A549 (cell line): ENCODE measurements around the gene MORC2.

Experiments used
- EP300 ChIP-seq, 2 experiments: fragments of >200 bp; sonication (Bioruptor Twin); formaldehyde crosslinking; IDR thresholded peaks; 2 replicates in 1 of 2; 3 replicates in 1 of 2; pipeline ENCODE4 v1.6.1; 2016 to 2017
- HDAC2 ChIP-seq: fragments of 200-600 bp; sonication (generic); IDR thresholded peaks from 2 replicates; pipeline ENCODE4 v1.6.1; 2016
- JUN ChIP-seq, 2 experiments: fragments of >200 bp; sonication (Bioruptor Twin); formaldehyde crosslinking; IDR thresholded peaks; 2 replicates in 1 of 2; 3 replicates in 1 of 2; pipeline ENCODE4 v1.6.1; 2016 to 2017
- POLR2A ChIP-seq: IDR thresholded peaks from 2 replicates; pipeline ENCODE4 v1.6.1; 2012; ENCODE audit warnings: mild to moderate bottlenecking, low read length
- TFCP2L1 ChIP-seq: fragments of 250-450 bp; sonication (Bioruptor Pico); IDR thresholded peaks from 2 replicates; pipeline ENCODE4 v1.5.0; 2021; ENCODE audit warnings: mild to moderate bottlenecking

- TF ChIP-seq HDAC2 (no peak), JUN (IDR thresholded peaks at IDR 0.05) (no peak), EP300 (IDR thresholded peaks at IDR 0.05) (no peak), TFCP2L1 (no peak), POLR2A (no peak)
Observed at GRCh38 chr22:30927806-30928205, 40.8 kb downstream of the MORC2 start.
